SIG-M5 treated with dmso at 0.1 percent for 504 hours (cell line): ENCODE measurements around the gene PEX16.

Source experiments
- DNase-seq: peaks from one replicate; lab custom pipeline; 2025; ENCODE audit not compliant: unreplicated experiment; lab: John Stamatoyannopoulos, UW

PEX16 gene

GRCh38 chr11:45879803-45880686, 37.6 kb downstream of the PEX16 start:
- DNase-seq = no peak

GRCh38 chr11:45877845-45878244, 39.8 kb downstream of the PEX16 start:
- DNase-seq = no peak

- no peak for DNase-seq
These were observed 40.5 kb downstream of the PEX16 start for GRCh38 chr11:45877221-45877620.

GRCh38 chr11:45876401-45876800, 41.3 kb downstream of the PEX16 start:
- no peak for DNase-seq

- peak; percentile 31 for DNase-seq
These were observed 44.9 kb downstream of the PEX16 start for GRCh38 chr11:45872651-45873356.

- DNase-seq = no peak
These were observed 46.0 kb downstream of the PEX16 start for GRCh38 chr11:45871638-45872037.

GRCh38 chr11:45870706-45871105, 47.0 kb downstream of the PEX16 start:
- DNase-seq = no peak

- no peak for DNase-seq
These were observed 48.1 kb downstream of the PEX16 start for GRCh38 chr11:45869551-45869950.

- no peak for DNase-seq
These were observed 53.6 kb downstream of the PEX16 start for GRCh38 chr11:45864041-45864440.

GRCh38 chr11:45860764-45861510, 56.7 kb downstream of the PEX16 start:
- DNase-seq = no peak

- DNase-seq = no peak
These were observed 57.3 kb downstream of the PEX16 start for GRCh38 chr11:45860348-45860747.
